IPS-11a (cell line): ENCODE results near the gene CFHR4.
"Not testable (repeated sequence)": the region's sequence is repeated elsewhere in the genome, so short reads cannot be mapped to it uniquely, and the experiment has no call there.

Source experiments
- H3K4me3 ChIP-seq: one replicate; pipeline ENCODE4 v1.5.1; 2013; ENCODE audit warnings: low read depth, low read length, control low read depth

Gene CFHR4

DNA sequence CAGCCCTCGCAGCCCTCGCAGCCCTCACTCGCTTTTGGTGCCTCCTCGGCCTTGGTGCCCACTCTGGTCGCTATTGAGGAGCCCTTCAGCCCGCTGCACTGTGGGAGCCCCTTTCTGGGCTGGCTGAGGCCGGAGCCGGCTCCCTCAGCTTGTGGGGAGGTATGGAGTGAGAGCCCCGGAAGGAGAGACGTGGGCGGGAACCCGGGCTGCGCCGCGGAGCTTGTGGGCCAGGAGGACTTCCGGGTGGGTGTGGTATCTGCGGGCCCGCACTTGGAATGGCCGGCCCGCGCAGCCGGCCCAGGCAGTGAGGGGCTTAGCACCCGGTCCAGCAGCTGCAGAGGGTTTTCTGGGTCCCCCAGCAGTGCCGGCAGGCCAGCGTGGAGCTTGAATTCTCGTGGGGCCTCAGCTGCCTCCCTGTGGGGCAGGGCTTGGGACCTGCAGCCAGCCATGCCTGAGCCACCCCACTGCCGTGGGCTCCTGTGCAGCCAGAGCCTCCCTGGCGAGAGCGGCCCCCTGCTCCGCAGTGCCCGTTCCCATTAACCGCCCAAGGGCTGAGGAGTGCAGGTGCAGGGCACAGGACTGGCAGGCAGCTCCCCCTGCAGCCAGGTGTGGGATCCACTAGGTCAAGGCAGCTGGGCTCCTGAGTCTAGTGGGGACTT, 45.8 kb downstream of the CFHR4 start:
- no peak overlapping the region for H3K4me3 ChIP-seq

DNA sequence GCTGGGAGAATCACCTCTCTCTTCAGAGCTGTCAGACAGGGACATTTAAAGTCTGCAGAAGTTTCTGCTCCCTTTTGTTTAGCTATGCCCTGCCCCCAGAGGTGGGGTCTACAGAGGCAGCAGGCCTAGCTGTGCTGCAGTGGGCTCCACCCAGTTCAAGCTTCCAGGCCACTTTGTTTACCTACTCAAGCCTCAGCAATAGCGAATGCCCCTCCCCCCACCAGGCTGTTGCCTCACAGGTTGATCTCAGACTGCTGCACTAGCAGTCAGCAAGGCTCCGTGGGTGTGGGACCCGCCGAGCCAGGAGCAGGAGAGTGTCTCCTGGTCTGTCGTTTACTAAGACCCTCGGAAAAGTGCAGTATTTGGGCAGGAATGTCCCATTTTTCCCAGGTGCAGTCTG, 53.6 kb downstream of the CFHR4 start:
- H3K4me3 ChIP-seq, result not testable (repeated sequence)

DNA sequence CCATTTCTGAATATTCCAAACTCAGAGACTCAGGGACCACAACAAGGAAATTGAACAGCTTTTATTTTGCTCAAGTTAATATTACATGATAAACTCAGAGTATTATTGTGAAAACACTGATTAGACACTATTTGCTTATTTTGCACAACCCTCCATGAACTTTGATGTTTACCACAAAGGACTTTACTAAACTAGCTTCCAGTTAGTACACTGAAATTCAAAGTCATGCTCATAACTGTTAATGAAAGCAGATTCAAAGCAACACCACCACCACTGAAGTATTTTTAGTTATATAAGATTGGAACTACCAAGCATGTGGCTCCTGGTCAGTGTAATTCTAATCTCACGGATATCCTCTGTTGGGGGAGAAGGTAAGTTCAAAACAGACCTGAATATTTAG, 55.7 kb downstream of the CFHR4 start, which contains the start of gene CFHR2:
Gene CFHR2 (plus strand): TSS at position 171 of the 400 bp plus-strand sequence. CDS start 143 bp downstream, at position 314.
- H3K4me3 ChIP-seq, result not testable (repeated sequence)

DNA sequence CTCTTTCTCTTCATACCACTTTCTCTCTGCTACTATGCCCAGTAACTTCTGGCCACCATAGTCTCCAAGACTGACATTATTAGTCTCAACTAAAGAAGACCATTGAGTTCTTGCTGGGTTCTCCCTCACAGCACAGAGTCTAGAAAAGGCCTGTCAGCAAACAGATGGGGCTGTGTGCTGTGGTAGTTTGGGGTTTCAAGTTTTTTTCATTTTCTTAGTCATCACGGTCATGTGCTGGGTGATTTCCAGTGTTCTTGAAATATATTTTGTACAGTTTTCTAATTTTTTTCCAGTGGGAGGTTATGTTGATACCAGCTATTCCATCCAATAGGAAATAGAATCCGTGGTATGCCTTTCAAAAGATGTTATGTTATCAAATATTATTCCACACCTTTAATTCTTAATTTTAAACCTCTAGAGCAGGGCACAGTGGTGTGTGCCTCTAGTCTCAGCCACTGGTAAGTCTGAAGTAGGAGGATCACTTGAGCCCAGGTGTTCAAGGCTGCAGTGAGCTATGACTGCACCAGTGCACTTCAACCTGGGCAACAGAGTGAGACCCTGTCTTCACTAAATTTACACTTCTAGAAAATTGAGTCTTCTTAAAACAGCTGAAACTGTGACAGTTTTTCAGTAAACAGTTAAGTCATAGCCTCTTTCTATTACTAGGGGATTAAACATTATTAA, 64.0 kb downstream of the CFHR4 start:
- no peak overlapping the region for H3K4me3 ChIP-seq

DNA sequence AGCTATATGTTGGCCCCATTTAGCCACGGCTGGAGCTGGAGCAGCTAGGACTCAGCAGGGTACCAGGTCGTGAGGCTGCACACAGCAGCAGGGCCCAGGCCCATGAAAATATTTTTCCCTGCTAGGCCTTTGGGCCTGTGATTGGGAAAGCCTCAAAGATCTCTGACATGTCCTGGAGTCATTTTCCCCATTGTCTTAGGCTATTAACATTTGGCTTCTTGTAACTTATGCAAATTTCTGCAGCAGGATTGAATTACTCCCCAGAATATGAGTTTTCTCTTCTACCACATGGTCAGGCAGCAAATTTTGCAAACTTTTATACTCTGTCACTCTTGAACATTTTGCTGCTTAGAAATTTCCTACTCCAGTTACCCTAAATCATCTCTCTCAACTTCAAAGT, 66.9 kb downstream of the CFHR4 start:
- no peak overlapping the region for H3K4me3 ChIP-seq

DNA sequence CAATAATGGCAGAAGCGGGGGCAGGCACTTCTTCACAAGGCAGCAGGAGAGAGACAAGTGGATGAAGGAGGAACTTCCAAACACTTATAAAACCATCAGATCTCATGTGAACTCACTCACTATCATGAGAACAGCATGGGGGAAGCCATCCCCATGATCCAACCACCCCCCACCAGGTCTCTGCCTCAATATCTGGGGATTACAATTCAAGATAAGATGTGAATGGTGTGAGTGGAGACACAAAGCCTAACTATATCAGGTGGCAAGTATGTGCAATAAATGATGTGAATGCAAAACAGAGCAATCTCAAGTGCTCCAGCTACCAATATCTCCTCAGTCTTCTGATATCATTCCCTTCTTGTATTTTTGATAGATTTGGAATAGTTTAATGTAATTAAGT, 68.1 kb downstream of the CFHR4 start:
- no peak overlapping the region for H3K4me3 ChIP-seq

DNA sequence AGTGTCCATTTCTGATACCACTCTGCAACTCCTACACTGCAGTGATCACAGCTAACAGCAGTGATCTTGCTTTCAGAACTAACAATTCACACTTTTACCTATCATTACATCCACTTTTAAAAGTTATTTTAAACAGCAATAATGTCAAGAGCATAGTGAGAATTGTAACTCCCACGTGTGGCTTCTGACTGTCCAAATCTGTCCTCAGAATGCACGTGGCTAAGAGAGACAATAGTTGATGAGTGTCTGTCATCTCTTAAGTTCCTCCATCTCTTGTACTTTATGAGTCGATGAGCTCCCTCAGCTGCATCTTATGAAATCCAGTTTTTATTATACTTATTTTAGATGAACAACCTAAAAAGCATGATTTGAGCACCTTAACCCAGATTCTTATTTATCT, 73.0 kb downstream of the CFHR4 start:
- H3K4me3 ChIP-seq, result no peak overlapping the region
